GM12865 (cell line): ENCODE results near the gene UGCG.

ENCODE experiments used
- DNase-seq: peaks from one replicate; pipeline ENCODE4 v3.0.0; 2010; ENCODE audit warnings: low read depth
- H3K4me3 ChIP-seq: 2 replicates; pipeline ENCODE4 v1.5.1; 2011; ENCODE audit warnings: mild to moderate bottlenecking, low read depth, low read length, control low read depth
- TF ChIP-seq, protein P1 (sequence below): IDR thresholded peaks from 2 replicates; pipeline ENCODE4 v1.5.1; 2011; ENCODE audit warnings: low read length, control low read depth, low read depth, inconsistent platforms; ENCODE audit not compliant: insufficient read depth; ENCODE audit errors: missing control alignments

The UGCG gene

GRCh38 chr9:111966124-111966723 is 69.6 kb downstream of the UGCG start:
- no peak overlapping the region for H3K4me3 ChIP-seq
- TF ChIP-seq, protein P1, sequence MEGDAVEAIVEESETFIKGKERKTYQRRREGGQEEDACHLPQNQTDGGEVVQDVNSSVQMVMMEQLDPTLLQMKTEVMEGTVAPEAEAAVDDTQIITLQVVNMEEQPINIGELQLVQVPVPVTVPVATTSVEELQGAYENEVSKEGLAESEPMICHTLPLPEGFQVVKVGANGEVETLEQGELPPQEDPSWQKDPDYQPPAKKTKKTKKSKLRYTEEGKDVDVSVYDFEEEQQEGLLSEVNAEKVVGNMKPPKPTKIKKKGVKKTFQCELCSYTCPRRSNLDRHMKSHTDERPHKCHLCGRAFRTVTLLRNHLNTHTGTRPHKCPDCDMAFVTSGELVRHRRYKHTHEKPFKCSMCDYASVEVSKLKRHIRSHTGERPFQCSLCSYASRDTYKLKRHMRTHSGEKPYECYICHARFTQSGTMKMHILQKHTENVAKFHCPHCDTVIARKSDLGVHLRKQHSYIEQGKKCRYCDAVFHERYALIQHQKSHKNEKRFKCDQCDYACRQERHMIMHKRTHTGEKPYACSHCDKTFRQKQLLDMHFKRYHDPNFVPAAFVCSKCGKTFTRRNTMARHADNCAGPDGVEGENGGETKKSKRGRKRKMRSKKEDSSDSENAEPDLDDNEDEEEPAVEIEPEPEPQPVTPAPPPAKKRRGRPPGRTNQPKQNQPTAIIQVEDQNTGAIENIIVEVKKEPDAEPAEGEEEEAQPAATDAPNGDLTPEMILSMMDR, result no peak
- DNase-seq, result no peak

GRCh38 chr9:111966861-111967291 is 70.3 kb downstream of the UGCG start:
- H3K4me3 ChIP-seq, result no peak overlapping the region
- DNase-seq, result peak; percentile 32
- TF ChIP-seq, protein P1, result no peak

DNA sequence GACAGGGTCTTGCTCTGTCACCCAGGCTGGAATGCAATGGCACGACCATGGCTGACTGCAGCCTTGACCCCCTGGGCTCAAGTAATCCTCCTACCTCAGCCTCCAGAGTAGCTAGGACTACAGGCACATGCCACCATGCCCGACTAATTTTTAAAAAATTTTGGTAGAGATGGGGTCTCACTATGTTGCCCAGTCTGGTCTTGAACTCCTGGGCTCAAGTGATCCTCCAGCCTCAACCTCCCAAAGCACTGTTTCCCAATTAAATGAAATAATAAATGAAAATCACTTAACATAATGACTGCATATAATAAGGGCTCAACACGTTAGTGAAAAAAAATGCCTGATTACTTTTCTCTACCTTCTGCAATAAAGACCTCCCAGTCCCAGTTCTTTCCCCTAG is 71.0 kb downstream of the UGCG start:
- no peak overlapping the region for H3K4me3 ChIP-seq
- no peak for DNase-seq
- TF ChIP-seq, protein P1, result no peak

DNA sequence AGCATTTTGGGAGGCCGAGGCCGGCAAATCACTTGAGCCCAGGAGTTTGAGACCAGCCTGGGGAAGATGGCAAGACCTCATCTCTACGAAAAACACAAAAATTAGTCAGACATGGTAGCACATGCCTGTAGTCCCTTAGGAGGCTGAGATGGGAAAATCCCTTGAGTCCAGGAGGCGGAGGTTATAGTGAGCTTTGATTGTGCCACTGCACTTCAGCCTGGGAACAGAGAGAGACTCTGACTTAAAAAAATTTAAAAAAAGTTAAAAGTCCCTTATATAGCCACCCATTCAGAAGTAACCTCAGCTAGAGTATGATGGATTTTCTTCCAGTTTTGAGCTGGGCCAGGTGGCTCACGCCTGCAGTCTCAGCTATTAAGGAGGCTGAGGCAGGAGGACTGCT is 72.4 kb downstream of the UGCG start:
- TF ChIP-seq, protein P1, result no peak
- DNase-seq, result peak; percentile 86
- no peak overlapping the region for H3K4me3 ChIP-seq

GRCh38 chr9:111969622-111970021 is 73.0 kb downstream of the UGCG start:
- no peak for DNase-seq
- peak overlapping the region; percentile 15; the same call in 1 of the 2 replicates for H3K4me3 ChIP-seq
- TF ChIP-seq, protein P1, result no peak

GRCh38 chr9:111970827-111971226 is 74.2 kb downstream of the UGCG start:
- no peak for DNase-seq
- no peak overlapping the region for H3K4me3 ChIP-seq
- TF ChIP-seq, protein P1, result no peak

GRCh38 chr9:111974092-111974681 is 77.6 kb downstream of the UGCG start:
- TF ChIP-seq, protein P1, result no peak
- no peak overlapping the region for H3K4me3 ChIP-seq
- DNase-seq, result no peak
